Measurements from ENCODE around the gene CRTC1.

Gene CRTC1

GRCh38 chr19:18778826-18779495 lies 95.5 kb downstream of the CRTC1 start:
- H3K27ac ChIP-seq = no peak overlapping the region
- no peak for TF ChIP-seq CTCF (conservative IDR thresholded peaks at IDR 0.05)

DNA sequence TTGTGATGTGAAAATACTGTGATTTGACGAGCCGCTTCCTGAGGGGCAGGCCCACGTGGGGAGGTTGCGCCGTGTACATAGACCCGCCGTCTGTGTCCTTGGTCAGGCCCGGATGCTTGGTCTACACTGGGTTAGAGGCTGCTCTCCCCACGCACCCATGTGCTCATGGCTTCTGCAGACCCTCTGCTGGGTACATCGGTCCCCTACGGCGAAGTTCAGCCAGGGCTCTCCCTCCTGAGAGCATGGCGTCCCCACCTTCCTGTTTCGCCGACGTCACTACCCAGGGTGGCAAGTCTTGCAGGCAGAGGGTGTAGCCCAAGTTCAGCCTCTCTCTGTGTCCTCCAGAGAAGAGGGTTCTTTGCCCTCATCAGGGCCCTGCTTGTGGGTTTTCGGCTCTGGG lies 96.6 kb downstream of the CRTC1 start:
- TF ChIP-seq CTCF (conservative IDR thresholded peaks at IDR 0.05) = no peak
- no peak overlapping the region for H3K27ac ChIP-seq

- no peak for TF ChIP-seq CTCF (conservative IDR thresholded peaks at IDR 0.05)
- H3K27ac ChIP-seq = no peak overlapping the region
Observed at GRCh38 chr19:18780631-18781030, 97.2 kb downstream of the CRTC1 start.

GRCh38 chr19:18781047-18781600 lies 97.6 kb downstream of the CRTC1 start:
- no peak for TF ChIP-seq CTCF (conservative IDR thresholded peaks at IDR 0.05)
- H3K27ac ChIP-seq = no peak overlapping the region

- TF ChIP-seq CTCF (conservative IDR thresholded peaks at IDR 0.05) = no peak
- no peak overlapping the region for H3K27ac ChIP-seq
Observed at GRCh38 chr19:18781885-18782527, 98.5 kb downstream of the CRTC1 start.

GRCh38 chr19:18782559-18783225 lies 99.2 kb downstream of the CRTC1 start:
- H3K27ac ChIP-seq = no peak overlapping the region
- no peak for TF ChIP-seq CTCF (conservative IDR thresholded peaks at IDR 0.05)
